Aorta (tissue), 5 donors: ENCODE data around the gene PRKN. TPM values are rescaled to one million over a fixed set of nuclear protein-coding genes. Genes with fewer than 3 reads are reported as not detected.

Experiments used
- ATAC-seq: fragments of 200-7000 bp; cut with Tn5 transposase; one replicate; pipeline ENCODE4 v1.9.1; 2022; ENCODE audit warnings: moderate library complexity; ENCODE audit not compliant: low FRiP score
- DNase-seq, 2 donors: peaks; one replicate each; pipeline ENCODE4 v3.0.0-alpha.2; 2020
- H3K27ac ChIP-seq, 2 donors: one replicate each; pipeline ENCODE4 v1.5.1; 2013; ENCODE audit warnings: low read length in 2 of 2, mild to moderate bottlenecking in 2 of 2, moderate library complexity in 2 of 2, control low read depth in 1 of 2, inconsistent platforms in 1 of 2, low read depth in 1 of 2
- H3K27me3 ChIP-seq, 2 donors: one replicate each; pipeline ENCODE4 v1.6.1; 2013; ENCODE audit warnings: control low read depth in 1 of 2, low read length in 1 of 2, mild to moderate bottlenecking in 1 of 2, moderate library complexity in 1 of 2; ENCODE audit not compliant: insufficient read depth in 2 of 2, control insufficient read depth in 1 of 2
- H3K36me3 ChIP-seq, 2 donors: one replicate each; pipeline ENCODE4 v1.6.1; 2013; ENCODE audit warnings: control low read depth in 1 of 2, low read length in 1 of 2, mild to moderate bottlenecking in 1 of 2; ENCODE audit not compliant: insufficient read depth in 2 of 2, control insufficient read depth in 1 of 2
- H3K4me1 ChIP-seq, 2 donors: one replicate each; pipeline ENCODE4 v1.6.1; 2013; ENCODE audit warnings: low read length in 2 of 2, control low read depth in 1 of 2, mild to moderate bottlenecking in 1 of 2, moderate library complexity in 1 of 2; ENCODE audit not compliant: insufficient read depth in 2 of 2, control insufficient read depth in 1 of 2
- H3K4me3 ChIP-seq, 2 donors: one replicate each; pipeline ENCODE4 v1.5.1; 2013; ENCODE audit warnings: low read length in 2 of 2, control low read depth in 1 of 2, mild to moderate bottlenecking in 1 of 2
- H3K9me3 ChIP-seq: one replicate; pipeline ENCODE4 v1.6.1; 2013; ENCODE audit warnings: mild to moderate bottlenecking, low read length; ENCODE audit not compliant: control insufficient read depth
- WGBS, 2 donors: extraction: QIAGEN DNeasy Blood & Tissue Kit; methylation state at CpG; one replicate each; pipeline ENCODE4 v1.1.7; 2013; 5-methylcytosine and 5-hydroxymethylcytosine counted together
- intact Hi-C, 2 donors: fragments of 100-400 bp; cut with DNase I; formaldehyde crosslinking; loops; one replicate each; pipeline versions ENCODE4 v1.14.2 to v1.15.0; 2022
- polyA plus RNA-seq, 2 donors: library from polyadenylated mRNA; stranded (reverse); fragments of 200-250 nt; gene quantifications; one replicate each; pipeline ENCODE4 v1.2.3, GENCODE V29; 2013
- total RNA-seq, 2 donors: library from RNA; stranded (reverse); fragmentation: NEBNext Ultra II Directional; extraction: Animal tissue kit (Norgen Biotek cat#: 25700); gene quantifications; one replicate each; pipeline ENCODE4 v1.2.1, GENCODE V29; 2021
- donor health status: healthy with polysubstance abuse.
- donor health status: Bipolar disorder and iron deficiency.
- donor health status: DM: no; HTN: no; CAD: no.
- donor health status: DM: no; HTN: no; CAD: no.
- donor health status: DM: yes; HTN: yes; CAD: no.

The PRKN gene
- total and polyA plus RNA-seq, 4 donors: 1.0 to 17.3 (median 5.7) TPM

DNA sequence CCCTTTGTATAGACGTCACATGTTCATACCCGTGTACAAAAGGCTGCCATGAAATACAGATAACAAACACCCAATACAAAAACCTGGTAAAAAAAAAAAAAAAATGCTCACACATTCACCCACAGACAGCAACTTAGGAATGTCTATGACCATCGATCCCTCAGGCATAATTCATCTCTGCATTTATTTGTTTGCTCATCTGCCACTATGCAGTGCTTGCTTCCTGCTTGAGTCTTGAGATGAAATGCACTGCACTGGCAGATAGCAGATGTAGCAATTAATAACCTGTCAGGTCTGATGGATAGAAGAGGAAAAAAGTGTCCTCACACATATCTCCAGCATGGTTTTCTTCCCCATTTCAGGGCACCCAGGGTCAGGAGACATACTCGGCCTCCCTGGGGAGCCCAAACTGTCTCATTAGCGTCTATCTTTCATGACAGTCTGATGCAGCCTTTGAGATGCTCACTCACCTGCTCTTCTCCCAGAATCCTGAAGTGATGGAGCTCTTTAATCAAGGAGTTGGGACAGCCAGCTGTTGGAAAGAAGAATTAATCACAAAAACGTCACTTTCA is 1158.6 kb downstream of the PRKN start:
- H3K27ac ChIP-seq: no peak overlapping the region
- WGBS, 2 donors: 70 to 80% methylated on average over 6 of the region's 6 CpGs

GRCh38 chr6:161564952-161565351 is 1162.6 kb downstream of the PRKN start:
- no peaks in the 10 kb centered on the region for H3K27me3 ChIP-seq
- DNase-seq: no peak
- H3K9me3 ChIP-seq: no peaks in the 10 kb centered on the region
- no peak overlapping the region for H3K4me3 ChIP-seq
- H3K4me1 ChIP-seq: no peaks in the 10 kb centered on the region
- no peak for ATAC-seq
- intact Hi-C loops: no loop called here
- 78 to 81% methylated on average over 3 of the region's 3 CpGs for WGBS, 2 donors
- peaks cover 0 to 2% of the 10 kb centered on the region in 2 donors for H3K36me3 ChIP-seq
- H3K27ac ChIP-seq: no peak overlapping the region

More for the DNA sequence above, 1158.6 kb downstream of the PRKN start:
- intact Hi-C loops: no loop called here
- Histone ChIP-seq H3K9me3 (peaks cover 1% of the 10 kb centered on the region), H3K36me3 (peaks cover 0 to 2% of the 10 kb centered on the region in 2 donors), H3K4me1 (no peaks in the 10 kb centered on the region), H3K4me3 (no peak overlapping the region), H3K27me3 (no peaks in the 10 kb centered on the region)
- ATAC-seq (no peak), DNase-seq (no peak)

DNA sequence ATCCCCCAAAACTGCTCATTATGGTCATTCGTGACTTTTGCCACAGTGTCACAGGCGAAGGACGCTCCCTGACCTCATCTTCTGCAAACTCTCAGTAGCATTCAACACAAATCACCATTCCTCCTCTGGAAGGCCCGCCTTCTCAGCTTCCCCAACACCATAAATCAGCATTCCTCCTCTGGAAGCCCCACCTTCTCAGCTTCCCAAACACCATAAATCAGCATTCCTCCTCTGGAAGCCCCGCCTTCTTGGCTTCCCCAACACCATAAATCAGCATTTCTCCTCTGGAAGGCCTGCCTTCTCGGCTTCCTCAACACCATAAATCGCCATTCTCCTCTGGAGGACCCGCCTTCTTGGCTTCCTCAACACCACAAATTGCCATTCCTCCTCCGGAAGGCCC is 1165.7 kb downstream of the PRKN start:
- Histone ChIP-seq H3K9me3 (no peaks in the 10 kb centered on the region), H3K4me3 (no peak overlapping the region), H3K27me3 (no peaks in the 10 kb centered on the region), H3K36me3 (no peaks in the 10 kb centered on the region), H3K4me1 (no peaks in the 10 kb centered on the region), H3K27ac (no peak overlapping the region)
- no peak for DNase-seq
- 50 to 61% methylated on average over 9 of the region's 9 CpGs for WGBS, 2 donors
- ATAC-seq: no peak
- intact Hi-C loops: no loop called here

GRCh38 chr6:161557333-161558107 is 1170.0 kb downstream of the PRKN start:
- H3K27ac ChIP-seq: no peak overlapping the region
- intact Hi-C loops: no loop called here
- H3K27me3 ChIP-seq: no peaks in the 10 kb centered on the region
- ATAC-seq (no peak), DNase-seq (no peak)
- H3K9me3 ChIP-seq: peaks cover 1% of the 10 kb centered on the region
- no peak overlapping the region for H3K4me3 ChIP-seq
- H3K36me3 ChIP-seq: no peaks in the 10 kb centered on the region
- 49 to 60% methylated on average over 9 of the region's 9 CpGs for WGBS, 2 donors
- no peaks in the 10 kb centered on the region for H3K4me1 ChIP-seq

- Histone ChIP-seq H3K27ac (no peak overlapping the region), H3K27me3 (no peaks in the 10 kb centered on the region), H3K36me3 (no peaks in the 10 kb centered on the region), H3K4me1 (no peaks in the 10 kb centered on the region), H3K4me3 (no peak overlapping the region), H3K9me3 (peaks cover 1% of the 10 kb centered on the region)
- no peak for DNase-seq
- intact Hi-C loops: no loop called here
- no peak for ATAC-seq
These were observed 1172.7 kb downstream of the PRKN start for GRCh38 chr6:161554883-161555282.

- Histone ChIP-seq H3K36me3 (no peaks in the 10 kb centered on the region), H3K4me1 (no peaks in the 10 kb centered on the region), H3K9me3 (no peaks in the 10 kb centered on the region), H3K4me3 (no peak overlapping the region), H3K27me3 (no peaks in the 10 kb centered on the region), H3K27ac (no peak overlapping the region)
- intact Hi-C loops: no loop called here
- ATAC-seq (no peak), DNase-seq (no peak)
- 45 to 53% methylated on average over 4 of the region's 4 CpGs for WGBS, 2 donors
These were observed 1177.5 kb downstream of the PRKN start for GRCh38 chr6:161549977-161550655.

DNA sequence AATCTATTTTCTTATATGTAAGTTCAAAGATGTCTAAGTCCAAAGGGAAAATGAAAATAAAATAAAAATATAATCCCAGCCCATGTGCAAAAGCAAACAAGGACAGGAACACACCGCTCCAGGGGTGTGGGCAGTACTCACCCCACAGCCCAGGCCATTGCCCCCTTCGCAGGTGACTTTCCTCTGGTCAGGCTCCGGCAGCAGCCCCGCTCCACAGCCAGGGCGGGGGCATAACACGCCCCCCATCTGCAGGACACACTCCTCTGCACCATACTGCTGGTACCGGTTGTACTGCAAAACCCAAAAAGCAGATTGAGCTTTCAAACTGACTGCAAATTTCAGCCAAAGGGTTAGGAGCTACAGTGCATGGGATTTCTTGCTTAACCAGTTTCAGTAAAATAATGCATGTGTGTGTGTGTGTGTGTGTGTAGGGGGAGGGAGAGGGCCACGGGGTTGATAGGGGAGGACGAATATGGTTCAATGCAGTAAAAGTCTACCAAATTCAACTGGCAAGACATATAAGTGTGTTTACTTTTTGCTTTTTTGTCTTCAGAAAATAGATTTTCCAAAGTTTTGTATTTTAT is 1178.8 kb downstream of the PRKN start:
- DNase-seq (no peak), ATAC-seq (no peak)
- H3K27me3 ChIP-seq: no peaks in the 10 kb centered on the region
- H3K9me3 ChIP-seq: no peaks in the 10 kb centered on the region
- no peaks in the 10 kb centered on the region for H3K36me3 ChIP-seq
- H3K27ac ChIP-seq: no peak overlapping the region
- H3K4me1 ChIP-seq: no peaks in the 10 kb centered on the region
- no peak overlapping the region for H3K4me3 ChIP-seq
- 88 to 89% methylated on average over 9 of the region's 9 CpGs for WGBS, 2 donors
- intact Hi-C loops: no loop called here

DNA sequence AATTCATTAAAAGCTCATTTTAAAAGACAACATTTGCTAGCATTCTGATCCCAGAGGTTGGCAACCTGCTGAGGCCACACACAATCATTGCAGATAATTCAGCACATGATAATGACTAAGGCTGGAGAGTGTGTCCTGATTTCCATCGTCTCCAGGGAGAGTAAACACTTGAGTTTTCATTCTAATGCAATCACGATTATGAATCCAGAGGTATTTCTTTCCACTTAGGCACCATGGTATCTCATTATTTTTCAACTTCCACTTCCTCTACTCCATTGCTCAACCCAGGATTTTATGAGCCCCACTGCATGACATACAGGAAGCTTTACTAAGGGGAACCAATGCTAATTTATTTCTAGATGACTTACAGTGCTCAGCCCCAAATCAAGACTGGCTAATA is 1179.9 kb downstream of the PRKN start:
- ATAC-seq: no peak
- Histone ChIP-seq H3K36me3 (no peaks in the 10 kb centered on the region), H3K27me3 (no peaks in the 10 kb centered on the region), H3K4me1 (no peaks in the 10 kb centered on the region), H3K9me3 (no peaks in the 10 kb centered on the region), H3K4me3 (no peak overlapping the region), H3K27ac (no peak overlapping the region)
- intact Hi-C loops: no loop called here
- no peak for DNase-seq
- WGBS, 2 donors: 61 to 69% methylated on average over 2 of the region's 2 CpGs
